Upper lobe of left lung (tissue), 4 donors: ENCODE data around the gene SYNM.

ENCODE experiments used
- CTCF ChIP-seq, 6 experiments: fragments of 450-650 bp in 4 of 6; fragments of 200-600 bp in 2 of 6; sonication (generic) in 2 of 6; IDR thresholded peaks; one replicate each; pipeline ENCODE4 v1.5.1; 2016 to 2019; ENCODE audit warnings: antibody characterized with exemption in 6 of 6
- POLR2A ChIP-seq, 4 donors: fragments of 450-650 bp; IDR thresholded peaks; one replicate each; pipeline ENCODE4 v1.5.1; 2016 to 2017; ENCODE audit warnings: antibody characterized with exemption in 4 of 4, mild to moderate bottlenecking in 2 of 4
- POLR2AphosphoS5 ChIP-seq, 2 donors: sonication (generic); formaldehyde crosslinking; IDR thresholded peaks; one replicate each; pipeline ENCODE4 v1.5.1; 2017; ENCODE audit warnings: antibody characterized with exemption in 2 of 2

GRCh38 chr15:99068186-99068585 lies 36.7 kb upstream of the SYNM start:
- TF ChIP-seq CTCF (IDR thresholded peaks at IDR 0.05) (no peak), POLR2AphosphoS5 (IDR thresholded peaks at IDR 0.05) (no peak), POLR2A (IDR thresholded peaks at IDR 0.05) (no peak)
